Small intestine (tissue), 7 donors: ENCODE data around the gene RANBP3. TPM values are rescaled to one million over a fixed set of nuclear protein-coding genes. Genes with fewer than 3 reads are reported as not detected.
A peak's percentile ranks its signal among the peaks of the same experiment; 100 is the strongest.

ENCODE experiments used
- DNase-seq, 2 donors: peaks; one replicate each; pipeline versions ENCODE4 v3.0.0 to v3.0.0-alpha.2; 2013
- FAIRE-seq: peaks from 2 replicates; lab custom pipeline; 2012; peaks lifted over from hg19 to GRCh38; lab: Jason Lieb, UNC
- H3K27ac ChIP-seq, 3 donors: one replicate each; pipeline ENCODE4 v1.5.1; 2013; ENCODE audit warnings: low read length in 2 of 3, mild to moderate bottlenecking in 2 of 3, control low read depth in 1 of 3, inconsistent platforms in 1 of 3, low read depth in 1 of 3, moderate library complexity in 1 of 3
- H3K27me3 ChIP-seq, 3 donors: one replicate each; pipeline ENCODE4 v1.6.1; 2013; ENCODE audit warnings: low read length in 3 of 3, inconsistent platforms in 1 of 3; ENCODE audit not compliant: control insufficient read depth in 3 of 3, insufficient read depth in 3 of 3
- H3K36me3 ChIP-seq, 3 donors: one replicate each; pipeline ENCODE4 v1.6.1; 2013; ENCODE audit warnings: low read length in 3 of 3, inconsistent platforms in 1 of 3, low read depth in 1 of 3, mild to moderate bottlenecking in 1 of 3, moderate library complexity in 1 of 3; ENCODE audit not compliant: control insufficient read depth in 3 of 3, insufficient read depth in 2 of 3
- H3K4me1 ChIP-seq, 3 donors: one replicate each; pipeline ENCODE4 v1.6.1; 2013; ENCODE audit warnings: low read length in 2 of 3, inconsistent platforms in 1 of 3, low read depth in 1 of 3, mild to moderate bottlenecking in 1 of 3, moderate library complexity in 1 of 3; ENCODE audit not compliant: control insufficient read depth in 3 of 3, insufficient read depth in 2 of 3
- H3K4me3 ChIP-seq, 3 donors: one replicate each; pipeline ENCODE4 v1.5.1; 2013; ENCODE audit warnings: low read length in 3 of 3, control low read depth in 1 of 3, inconsistent platforms in 1 of 3, low read depth in 1 of 3, mild to moderate bottlenecking in 1 of 3, moderate library complexity in 1 of 3
- H3K9me3 ChIP-seq, 2 donors: one replicate each; pipeline ENCODE4 v1.6.1; 2013; ENCODE audit warnings: low read depth in 1 of 2, low read length in 1 of 2; ENCODE audit not compliant: control insufficient read depth in 2 of 2, insufficient read depth in 1 of 2
- WGBS, 3 donors: extraction: QIAGEN DNeasy Blood & Tissue Kit; methylation state at CpG; one replicate each; pipeline ENCODE4 v1.1.7; 2013; 5-methylcytosine and 5-hydroxymethylcytosine counted together
- polyA plus RNA-seq, 4 donors: library from polyadenylated mRNA; stranded (reverse) in 3 of 4; unstranded in 1 of 4; fragments of 200-250 nt in 3 of 4; fragments of 120-200 nt in 1 of 4; gene quantifications; one replicate each; pipeline versions ENCODE4 v1.2.1 to v1.2.3, GENCODE V29; 2013
- donor health status: healthy with polysubstance abuse.
- donor health status: control.
- donor health status: control.
- donor health status: Bipolar disorder and iron deficiency.
- donor health status: healthy.

RANBP3 gene
- polyA plus RNA-seq, 4 donors = 23.0 to 52.5 (median 38.3) TPM

GRCh38 chr19:5914946-5915781, 62.8 kb downstream of the RANBP3 start:
- Histone ChIP-seq H3K9me3 (no peaks in the 10 kb centered on the region), H3K27me3 (no peaks in the 10 kb centered on the region), H3K4me3 (no peak overlapping the region), H3K4me1 (peaks cover 0 to 19% (median 0%) of the 10 kb centered on the region in 3 donors), H3K27ac (no peak overlapping the region), H3K36me3 (peaks cover 9 to 73% (median 28%) of the 10 kb centered on the region in 3 donors)
- FAIRE-seq = no peak
- whole genome bisulfite sequencing, 3 donors = 72 to 82% (median 82%) methylated on average over 40 to 42 of the region's 42 CpGs
- DNase-seq = peak in 1 of 2 donors; percentile 73

DNA sequence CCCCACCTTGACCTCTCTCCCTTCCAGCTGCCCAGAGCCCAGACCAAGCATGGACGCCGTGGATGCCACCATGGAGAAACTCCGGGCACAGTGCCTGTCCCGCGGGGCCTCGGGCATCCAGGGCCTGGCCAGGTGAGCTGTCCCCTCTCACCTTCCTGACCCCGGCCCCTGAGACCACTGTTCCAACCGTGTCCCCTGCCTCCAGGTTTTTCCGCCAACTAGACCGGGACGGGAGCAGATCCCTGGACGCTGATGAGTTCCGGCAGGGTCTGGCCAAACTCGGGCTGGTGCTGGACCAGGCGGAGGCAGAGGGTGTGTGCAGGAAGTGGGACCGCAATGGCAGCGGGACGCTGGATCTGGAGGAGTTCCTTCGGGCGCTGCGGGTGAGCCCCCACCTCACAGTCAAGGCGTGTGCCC, 63.6 kb downstream of the RANBP3 start:
- Histone ChIP-seq H3K9me3 (no peaks in the 10 kb centered on the region), H3K4me1 (peaks cover 0 to 19% (median 0%) of the 10 kb centered on the region in 3 donors), H3K27me3 (no peaks in the 10 kb centered on the region), H3K36me3 (peaks cover 7 to 72% (median 28%) of the 10 kb centered on the region in 3 donors), H3K27ac (no peak overlapping the region), H3K4me3 (no peak overlapping the region)
- whole genome bisulfite sequencing, 3 donors = 71 to 83% (median 75%) methylated on average over 21 to 22 of the region's 22 CpGs
- FAIRE-seq (no peak), DNase-seq (no peak)

DNA sequence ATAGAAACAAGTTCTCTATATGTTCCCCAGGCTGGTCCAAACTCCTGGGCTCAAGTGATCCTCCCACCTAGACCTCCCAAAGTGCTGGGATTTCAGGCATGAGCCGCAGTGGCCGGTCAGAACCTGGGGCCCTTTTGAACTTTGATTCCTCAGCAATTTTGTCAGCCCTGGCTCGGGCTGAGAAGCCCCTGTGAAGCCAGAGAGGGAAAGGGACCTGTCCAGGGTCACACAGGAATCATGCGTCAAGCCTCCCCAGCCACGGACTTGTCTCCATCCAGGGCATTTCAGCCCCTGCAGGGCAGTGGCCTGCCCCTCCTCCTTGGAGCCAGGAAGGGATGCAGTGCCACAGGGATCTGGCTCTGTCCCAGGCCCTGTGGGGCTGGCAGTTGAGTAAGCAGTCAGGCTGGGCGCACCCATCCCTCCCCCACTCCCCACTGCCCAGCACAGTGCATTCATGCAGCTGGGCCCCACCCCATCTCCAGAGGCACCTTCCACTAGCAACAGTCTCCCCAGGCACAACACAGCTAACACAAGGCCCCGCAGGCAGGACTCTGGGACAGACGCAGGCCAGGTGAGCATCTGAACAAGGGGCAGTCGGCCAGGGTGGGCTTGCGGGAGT, 64.1 kb downstream of the RANBP3 start, which contains the start of gene CAPS:
Gene CAPS, plus strand, starts transcription at position 516 of the 619 bp plus-strand sequence. CDS start 153 bp downstream, outside the sequence.
- H3K27me3 ChIP-seq = no peaks in the 10 kb centered on the region
- no peak for FAIRE-seq
- no peak within 1 kb of the TSS for H3K4me3 ChIP-seq
- no peak within 1 kb of the TSS for H3K27ac ChIP-seq
- WGBS, 3 donors = 64 to 78% (median 77%) methylated on average over 8 to 10 of the region's 10 CpGs
- H3K36me3 ChIP-seq = peaks cover 12 to 69% (median 28%) of the 10 kb centered on the region in 3 donors
- H3K9me3 ChIP-seq = no peaks in the 10 kb centered on the region
- H3K4me1 ChIP-seq = peaks cover 0 to 19% (median 0%) of the 10 kb centered on the region in 3 donors
- DNase-seq = peak in 1 of 2 donors; percentile 17

DNA sequence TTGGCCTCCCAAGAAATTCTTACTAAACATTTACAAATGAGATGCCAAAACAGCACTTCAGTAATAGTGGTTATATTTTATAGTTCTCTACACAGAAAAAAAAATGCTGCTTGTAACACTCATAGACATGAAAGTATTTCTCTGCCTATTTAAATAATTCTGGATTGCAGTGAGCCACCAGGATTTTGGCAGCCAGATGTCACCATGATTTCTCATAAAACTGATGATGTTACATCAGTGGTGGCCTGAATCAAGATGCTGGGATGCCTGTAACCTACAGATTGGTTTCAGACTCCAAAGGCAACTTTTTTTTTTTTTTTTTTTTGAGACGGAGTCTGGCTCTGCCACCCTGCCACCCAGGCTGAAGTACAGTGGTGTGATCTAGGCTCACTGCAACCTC, 66.6 kb downstream of the RANBP3 start:
- H3K4me1 ChIP-seq = peaks cover 0 to 17% (median 0%) of the 10 kb centered on the region in 3 donors
- peaks cover 6 to 51% (median 11%) of the 10 kb centered on the region in 3 donors for H3K36me3 ChIP-seq
- no peak overlapping the region for H3K4me3 ChIP-seq
- no peak for FAIRE-seq
- no peak overlapping the region for H3K27ac ChIP-seq
- H3K9me3 ChIP-seq = no peaks in the 10 kb centered on the region
- H3K27me3 ChIP-seq = no peaks in the 10 kb centered on the region
- 63 to 100% (median 100%) methylated on average over 1 of the region's 1 CpG for WGBS, 3 donors
- no peak for DNase-seq

DNA sequence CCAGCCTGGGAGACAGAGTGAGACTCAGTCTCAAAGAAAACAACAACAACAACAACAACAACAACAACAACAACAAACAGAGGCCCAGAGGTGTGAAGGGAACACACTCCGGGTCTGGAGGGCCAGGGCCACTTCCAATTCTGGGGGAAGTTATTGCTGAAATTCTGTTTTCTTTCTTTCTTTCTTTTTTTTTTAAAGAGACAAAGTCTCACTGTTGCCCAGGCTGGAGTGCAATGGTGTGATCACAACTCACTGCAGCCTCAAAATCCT, 67.4 kb downstream of the RANBP3 start:
- WGBS, 3 donors = 90 to 94% (median 93%) methylated on average over 1 of the region's 1 CpG
- H3K9me3 ChIP-seq = no peaks in the 10 kb centered on the region
- no peak overlapping the region for H3K27ac ChIP-seq
- no peak overlapping the region for H3K4me3 ChIP-seq
- no peak for DNase-seq
- peaks cover 0 to 13% (median 0%) of the 10 kb centered on the region in 3 donors for H3K4me1 ChIP-seq
- H3K36me3 ChIP-seq = peaks cover 5 to 46% (median 6%) of the 10 kb centered on the region in 3 donors
- no peak for FAIRE-seq
- H3K27me3 ChIP-seq = no peaks in the 10 kb centered on the region

DNA sequence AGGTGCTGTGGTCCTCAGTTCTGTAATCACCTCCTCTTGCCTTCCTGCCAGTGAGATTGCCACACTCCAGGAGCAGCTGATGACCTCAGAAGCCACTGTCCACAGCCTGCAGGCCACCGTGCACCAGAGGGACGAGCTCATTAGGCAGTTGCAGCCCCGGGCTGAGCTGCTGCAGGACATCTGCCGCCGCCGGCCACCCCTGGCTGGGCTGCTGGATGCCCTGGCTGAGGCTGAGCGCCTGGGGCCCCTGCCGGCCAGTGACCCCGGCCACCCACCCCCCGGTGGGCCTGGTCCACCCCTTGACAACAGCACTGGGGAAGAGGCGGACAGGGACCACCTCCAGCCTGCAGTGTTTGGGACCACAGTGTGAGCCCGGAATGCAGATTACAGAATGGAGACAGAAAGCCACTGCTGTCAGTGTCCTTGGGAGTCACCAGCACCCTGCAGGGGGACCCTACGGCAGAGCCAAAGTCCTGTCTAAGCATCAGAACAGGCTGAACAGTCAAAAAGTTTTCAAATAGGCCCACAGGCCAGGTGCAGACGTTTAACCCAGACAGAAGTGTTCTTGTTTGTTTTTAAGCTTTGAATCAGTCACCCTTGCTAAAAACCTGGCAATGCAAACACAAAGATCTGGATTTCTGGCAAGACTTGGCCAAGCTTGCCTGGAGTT, 69.0 kb downstream of the RANBP3 start:
- no peaks in the 10 kb centered on the region for H3K27me3 ChIP-seq
- H3K4me3 ChIP-seq = no peak overlapping the region
- peaks cover 2 to 35% (median 6%) of the 10 kb centered on the region in 3 donors for H3K36me3 ChIP-seq
- peaks cover 0 to 5% (median 0%) of the 10 kb centered on the region in 3 donors for H3K4me1 ChIP-seq
- no peak overlapping the region for H3K27ac ChIP-seq
- H3K9me3 ChIP-seq = no peaks in the 10 kb centered on the region
- WGBS, 3 donors = 82 to 86% (median 83%) methylated on average over 11 to 14 of the region's 14 CpGs
- no peak for FAIRE-seq
- DNase-seq = no peak

GRCh38 chr19:5907241-5907640, 70.7 kb downstream of the RANBP3 start:
- no peaks in the 10 kb centered on the region for H3K27me3 ChIP-seq
- no peak for FAIRE-seq
- H3K9me3 ChIP-seq = no peaks in the 10 kb centered on the region
- WGBS, 3 donors = 60 to 87% (median 67%) methylated on average over 5 of the region's 5 CpGs
- no peak overlapping the region for H3K4me3 ChIP-seq
- H3K27ac ChIP-seq = no peak overlapping the region
- DNase-seq = no peak
- H3K4me1 ChIP-seq = peaks cover 0 to 10% (median 3%) of the 10 kb centered on the region in 3 donors
- peaks cover 2 to 32% (median 6%) of the 10 kb centered on the region in 3 donors for H3K36me3 ChIP-seq

- H3K36me3 ChIP-seq = peaks cover 4 to 36% (median 6%) of the 10 kb centered on the region in 3 donors
- H3K27me3 ChIP-seq = no peaks in the 10 kb centered on the region
- no peak for FAIRE-seq
- peak overlapping the region; percentile 70 to 91 (median 71) for H3K4me3 ChIP-seq
- WGBS, 3 donors = 40 to 46% (median 42%) methylated on average over 31 of the region's 31 CpGs
- peaks cover 0 to 10% (median 3%) of the 10 kb centered on the region in 3 donors for H3K4me1 ChIP-seq
- H3K9me3 ChIP-seq = no peaks in the 10 kb centered on the region
- H3K27ac ChIP-seq = peak overlapping the region; percentile 61 to 89 (median 62)
- DNase-seq = no peak
Measured at GRCh38 chr19:5905114-5905778, 72.7 kb downstream of the RANBP3 start.
